ENCODE measurements around the gene PRRT4. TPM values are rescaled to one million over a fixed set of nuclear protein-coding genes. Genes with fewer than 3 reads are reported as not detected.

Gene PRRT4
- total and polyA plus RNA-seq, 2 of the 13 experiments (the other 11 are each of a cell fraction or from before 2014, with no cell fraction given): not detected

GRCh38 chr7:128366300-128366699, 4.8 kb upstream of the PRRT4 start:
- H3K4me2 ChIP-seq (ENCODE audit: low read depth, low read length): no peak overlapping the region
- TF ChIP-seq RAD21 (CRISPR knock-in tag; IDR thresholded peaks at IDR 0.05) (no peak), CBX1 (IDR thresholded peaks at IDR 0.05; ENCODE audit: low read depth) (no peak)
- peaks cover 8 to 47% of the 10 kb centered on the region in 2 experiments; a peak in 4 of 5 replicates for H3K27me3 ChIP-seq (ENCODE audit: control insufficient read depth in 1 of 2, insufficient read depth in 2 of 2, low read length in 2 of 2)
- in situ Hi-C loops (cut with HindIII; ENCODE audit: extremely low pct_ligation_motif_present, low pct_unique_long_range_greater_than_20kb): no loop called here
- intact Hi-C loops (cut with micrococcal nuclease; ENCODE audit: unreplicated experiment): no loop called here
- H3K4me3 ChIP-seq (replicated peaks in 1 of 3; ENCODE audit: insufficient read depth in 1 of 3, low read depth in 2 of 3, low read length in 3 of 3): no peak overlapping the region
- WGBS (ENCODE audit: low lambda C conversion rate): 11% methylated on average over 1 of the region's 1 CpG
- H3K9me3 ChIP-seq (ENCODE audit: low read length): no peaks in the 10 kb centered on the region
- DNase-seq (ENCODE audit: low spot score) (no peak), FAIRE-seq (no peak), ATAC-seq (no peak)
- H3K9ac ChIP-seq (ENCODE audit: insufficient read depth, low read depth, low read length): no peak overlapping the region
- H3K36me3 ChIP-seq (replicated peaks in 1 of 2; ENCODE audit: control insufficient read depth in 1 of 2, insufficient read depth in 2 of 2, low read length in 2 of 2): no peaks in the 10 kb centered on the region
- CTCF ChIA-PET (ENCODE audit: low intra/inter-chr PET ratio, low total read pairs): no interaction called here
- POLR2A ChIA-PET: no interaction called here
- no peaks in the 10 kb centered on the region for H4K20me1 ChIP-seq (ENCODE audit: insufficient read depth, low read length)
- H3K4me1 ChIP-seq (ENCODE audit: insufficient read depth, low read length): peaks cover 7% of the 10 kb centered on the region; the same call in 1 of the 2 replicates
- no peak overlapping the region for H3K27ac ChIP-seq (ENCODE audit: extremely low read length, insufficient read depth, low read length)
- BruUV-seq (replicated peaks): no TSS peak
- no peak overlapping the region for H2AFZ ChIP-seq (ENCODE audit: low read length)
- no peaks in the 10 kb centered on the region for H3K79me2 ChIP-seq (ENCODE audit: insufficient read depth, low read length)

GRCh38 chr7:128365432-128365831, 3.9 kb upstream of the PRRT4 start:
- TF ChIP-seq TEAD3 (CRISPR knock-in tag; optimal IDR thresholded peaks at IDR 0.05; ENCODE audit: borderline replicate concordance) (no peak), HOXA9 (CRISPR knock-in tag; IDR thresholded peaks at IDR 0.05; ENCODE audit: borderline replicate concordance) (no peak), HIC2 (CRISPR knock-in tag; IDR thresholded peaks at IDR 0.05; ENCODE audit: low read depth) (no peak), ZNF414 (CRISPR knock-in tag; IDR thresholded peaks at IDR 0.05) (no peak), MYC (CRISPR knock-in tag; IDR thresholded peaks at IDR 0.05; ENCODE audit: borderline replicate concordance) (no peak), MAZ (IDR thresholded peaks at IDR 0.05; ENCODE audit: borderline replicate concordance, low read depth, low read length) (no peak), MAZ (CRISPR knock-in tag; IDR thresholded peaks at IDR 0.05; ENCODE audit: low read depth) (no peak)
- no peak for FAIRE-seq
- Histone ChIP-seq H3K27ac (ENCODE audit: extremely low read length, insufficient read depth, low read length) (no peak overlapping the region), H2AFZ (ENCODE audit: low read length) (no peak overlapping the region), H3K9me3 (ENCODE audit: low read length) (no peaks in the 10 kb centered on the region), H3K4me3 (replicated peaks in 1 of 3; ENCODE audit: insufficient read depth in 1 of 3, low read depth in 2 of 3, low read length in 3 of 3) (no peak overlapping the region), H3K79me2 (ENCODE audit: insufficient read depth, low read length) (no peaks in the 10 kb centered on the region), H3K36me3 (replicated peaks in 1 of 2; ENCODE audit: control insufficient read depth in 1 of 2, insufficient read depth in 2 of 2, low read length in 2 of 2) (no peaks in the 10 kb centered on the region), H4K20me1 (ENCODE audit: insufficient read depth, low read length) (no peaks in the 10 kb centered on the region), H3K4me2 (ENCODE audit: low read depth, low read length) (no peak overlapping the region), H3K4me1 (ENCODE audit: insufficient read depth, low read length) (peaks cover 13% of the 10 kb centered on the region; the same call in 1 of the 2 replicates), H3K9ac (ENCODE audit: insufficient read depth, low read depth, low read length) (no peak overlapping the region), H3K27me3 (ENCODE audit: control insufficient read depth in 1 of 2, insufficient read depth in 2 of 2, low read length in 2 of 2) (peaks cover 14 to 55% of the 10 kb centered on the region in 2 experiments; a peak in 4 of 5 replicates)
- intact Hi-C loops (cut with micrococcal nuclease; ENCODE audit: unreplicated experiment): no loop called here
- no peak for DNase-seq (ENCODE audit: low spot score)
- CTCF ChIA-PET (ENCODE audit: low intra/inter-chr PET ratio, low total read pairs): no interaction called here
- BruUV-seq (replicated peaks): no TSS peak
- in situ Hi-C loops (cut with HindIII; ENCODE audit: extremely low pct_ligation_motif_present, low pct_unique_long_range_greater_than_20kb): no loop called here
- WGBS (ENCODE audit: low lambda C conversion rate): 17% methylated on average over 2 of the region's 2 CpGs
- ATAC-seq: no peak
- POLR2A ChIA-PET: no interaction called here

Data from HepG2 (cell line).